HTR-8/SVneo (cell line): Measurements from ENCODE around the gene PTPRM.

Experiments used
- DNase-seq: peaks from one replicate; pipeline ENCODE4 v3.0.0; 2011; ENCODE audit warnings: low spot score, mixed read lengths; ENCODE audit not compliant: insufficient read length
- FAIRE-seq: peaks from 2 replicates; lab custom pipeline; 2011; peaks lifted over from hg19 to GRCh38; lab: Jason Lieb, UNC

Gene PTPRM

GRCh38 chr18:7876354-7877104 lies 309.4 kb downstream of the PTPRM start:
- DNase-seq (no peak), FAIRE-seq (no peak)

- DNase-seq (no peak), FAIRE-seq (no peak)
Observed at GRCh38 chr18:7877609-7878008, 310.5 kb downstream of the PTPRM start.

- DNase-seq (no peak), FAIRE-seq (no peak)
Observed at GRCh38 chr18:7878265-7879211, 311.4 kb downstream of the PTPRM start.

- FAIRE-seq (no peak), DNase-seq (no peak)
Observed at GRCh38 chr18:7879717-7880116, 312.6 kb downstream of the PTPRM start.

GRCh38 chr18:7885865-7886264 lies 318.7 kb downstream of the PTPRM start:
- FAIRE-seq (no peak), DNase-seq (no peak)

- FAIRE-seq (no peak), DNase-seq (no peak)
Observed at GRCh38 chr18:7886436-7886835, 319.3 kb downstream of the PTPRM start.

- DNase-seq (no peak), FAIRE-seq (no peak)
Observed at GRCh38 chr18:7889515-7889914, 322.4 kb downstream of the PTPRM start.

- DNase-seq (no peak), FAIRE-seq (no peak)
Observed at GRCh38 chr18:7890075-7890474, 323.0 kb downstream of the PTPRM start.

GRCh38 chr18:7892556-7892955 lies 325.4 kb downstream of the PTPRM start:
- DNase-seq (no peak), FAIRE-seq (no peak)

- FAIRE-seq, result no peak
Observed at GRCh38 chr18:7894592-7894991, 327.5 kb downstream of the PTPRM start.

GRCh38 chr18:7895346-7895745 lies 328.2 kb downstream of the PTPRM start:
- FAIRE-seq, result no peak

More at GRCh38 chr18:7894592-7894991, 327.5 kb downstream of the PTPRM start:
- no peak for DNase-seq

GRCh38 chr18:7896161-7896560 lies 329.0 kb downstream of the PTPRM start:
- DNase-seq (no peak), FAIRE-seq (no peak)

More at GRCh38 chr18:7895346-7895745, 328.2 kb downstream of the PTPRM start:
- no peak for DNase-seq

- FAIRE-seq (no peak), DNase-seq (no peak)
Observed at GRCh38 chr18:7896805-7897518, 329.8 kb downstream of the PTPRM start.

GRCh38 chr18:7898181-7898580 lies 331.1 kb downstream of the PTPRM start:
- FAIRE-seq, result no peak
- DNase-seq, result no peak

GRCh38 chr18:7899078-7899477 lies 332.0 kb downstream of the PTPRM start:
- DNase-seq, result no peak
- no peak for FAIRE-seq

GRCh38 chr18:7900091-7900490 lies 333.0 kb downstream of the PTPRM start:
- no peak for DNase-seq
- FAIRE-seq, result no peak

- DNase-seq (no peak), FAIRE-seq (no peak)
Observed at GRCh38 chr18:7901657-7902056, 334.5 kb downstream of the PTPRM start.

- FAIRE-seq, result no peak
- DNase-seq, result no peak
Observed at GRCh38 chr18:7902399-7902839, 335.3 kb downstream of the PTPRM start.

- no peak for DNase-seq
- FAIRE-seq, result no peak
Observed at GRCh38 chr18:7904529-7904928, 337.4 kb downstream of the PTPRM start.

GRCh38 chr18:7908681-7909299 lies 341.7 kb downstream of the PTPRM start:
- FAIRE-seq, result no peak
- DNase-seq, result no peak
